HepG2 (cell line): ENCODE data around the gene COPE. TPM values are rescaled to one million over a fixed set of nuclear protein-coding genes. Genes with fewer than 3 reads are reported as not detected.

Source experiments
- ARNTL ChIP-seq: sonication (generic); formaldehyde crosslinking; IDR thresholded peaks from 2 replicates; pipeline ENCODE4 v1.4.0; 2020; ENCODE audit warnings: mild to moderate bottlenecking, missing genetic modification reagents
- FOXM1 ChIP-seq: sonication (generic); formaldehyde crosslinking; IDR thresholded peaks from 2 replicates; pipeline ENCODE4 v1.5.0; 2020; ENCODE audit warnings: missing genetic modification reagents
- HDAC2 ChIP-seq: sonication (generic); formaldehyde crosslinking; IDR thresholded peaks from 2 replicates; pipeline ENCODE4 v1.4.0; 2020; ENCODE audit warnings: missing genetic modification reagents
- HMG20A ChIP-seq: IDR thresholded peaks from 2 replicates; pipeline ENCODE4 v1.6.1; 2016; ENCODE audit warnings: borderline replicate concordance
- YEATS4 ChIP-seq: sonication (generic); formaldehyde crosslinking; IDR thresholded peaks from 2 replicates; pipeline ENCODE4 v1.4.0; 2020; ENCODE audit warnings: missing genetic modification reagents, borderline replicate concordance
- polyA plus RNA-seq, 8 experiments: library from polyadenylated mRNA; depleted of rRNA in 3 of 8; stranded (reverse) in 7 of 8; unstranded in 1 of 8; fragments of >200 nt; fragmentation: Illumina TruSeq in 4 of 8; extraction: Trizol in 4 of 8; gene quantifications; 2 replicates each; pipeline versions ENCODE4 v1.2.1 to v1.2.3, GENCODE V29; 2011 to 2016; ENCODE audit warnings: low read depth in 4 of 8, missing spikeins in 1 of 8, mixed read lengths in 1 of 8; ENCODE audit not compliant: insufficient read depth in 1 of 8
- total RNA-seq, 5 experiments: library from RNA; depleted of rRNA; stranded (reverse); fragments of >200 nt; fragmentation: Illumina TruSeq; extraction: Trizol; gene quantifications; 2 replicates each; pipeline ENCODE4 v1.2.3, GENCODE V29; 2016; ENCODE audit warnings: low read depth in 1 of 5
- TF ChIP-seq, protein P1 (sequence below): sonication (generic); formaldehyde crosslinking; IDR thresholded peaks from 2 replicates; pipeline ENCODE4 v1.4.0; 2020; ENCODE audit warnings: missing genetic modification reagents, borderline replicate concordance
- TF ChIP-seq, protein P2 (sequence below): sonication (generic); formaldehyde crosslinking; IDR thresholded peaks from 2 replicates; pipeline ENCODE4 v1.4.0; 2020; ENCODE audit warnings: missing genetic modification reagents, borderline replicate concordance
- TF ChIP-seq, protein P3 (sequence below), 2 experiments: sonication (generic) in 1 of 2; formaldehyde crosslinking in 1 of 2; IDR thresholded peaks; 2 replicates each; pipeline versions ENCODE4 v1.6.1 to v1.9.0; 2014 to 2022; ENCODE audit warnings: antibody characterized with exemption in 1 of 2, borderline replicate concordance in 1 of 2, inconsistent platforms in 1 of 2, low read depth in 1 of 2, missing genetic modification reagents in 1 of 2
- TF ChIP-seq, protein P4 (sequence below): sonication (generic); formaldehyde crosslinking; IDR thresholded peaks from 2 replicates; pipeline ENCODE4 v1.8.1; 2023; ENCODE audit warnings: mild to moderate bottlenecking, missing genetic modification reagents

Gene COPE
- total and polyA plus RNA-seq, 2 of the 13 experiments (the other 11 are each of a cell fraction or from before 2014, with no cell fraction given), result 189 to 205 TPM

DNA sequence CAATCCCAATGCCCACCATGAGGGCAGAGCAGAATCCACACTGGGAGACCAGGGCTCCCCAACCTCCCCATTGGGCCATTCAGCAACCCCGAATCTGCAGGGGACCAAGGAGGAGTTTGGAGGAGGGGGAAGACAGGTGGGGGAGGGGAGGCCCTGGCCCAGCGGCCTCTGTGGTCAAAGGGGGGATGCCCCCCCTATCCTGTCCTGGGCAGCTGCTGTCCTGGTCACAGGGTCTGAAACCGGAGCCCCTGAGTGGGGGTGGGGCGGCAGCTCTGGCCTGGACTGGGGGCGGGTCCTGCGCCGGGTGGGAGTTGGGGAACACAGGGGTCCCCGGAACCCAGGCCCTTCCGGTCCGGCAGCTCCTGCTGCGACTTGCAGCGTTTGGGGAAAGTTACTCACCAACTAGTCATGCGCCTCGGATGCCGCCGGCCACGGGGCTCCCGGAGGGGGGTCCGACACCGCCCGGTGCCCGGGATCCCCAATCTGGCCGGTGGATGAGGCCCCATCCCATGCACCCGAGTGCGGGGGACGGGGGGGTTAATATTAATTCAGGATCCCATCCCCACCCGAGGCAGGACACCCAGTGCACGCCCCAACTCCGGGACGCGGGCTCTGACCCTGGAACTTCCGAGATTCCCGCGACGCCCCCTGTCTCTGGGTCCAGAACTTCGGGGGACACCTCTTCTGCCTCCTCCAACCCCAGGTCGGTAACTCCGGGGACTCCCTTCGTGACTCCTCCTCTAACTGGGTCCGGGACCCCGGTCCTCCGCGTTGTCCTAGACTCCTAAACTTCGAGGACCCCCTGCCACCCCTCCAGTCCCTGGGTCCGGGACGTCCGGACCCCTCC, 21.0 kb upstream of the COPE start (continued):
- TF ChIP-seq, protein P1, sequence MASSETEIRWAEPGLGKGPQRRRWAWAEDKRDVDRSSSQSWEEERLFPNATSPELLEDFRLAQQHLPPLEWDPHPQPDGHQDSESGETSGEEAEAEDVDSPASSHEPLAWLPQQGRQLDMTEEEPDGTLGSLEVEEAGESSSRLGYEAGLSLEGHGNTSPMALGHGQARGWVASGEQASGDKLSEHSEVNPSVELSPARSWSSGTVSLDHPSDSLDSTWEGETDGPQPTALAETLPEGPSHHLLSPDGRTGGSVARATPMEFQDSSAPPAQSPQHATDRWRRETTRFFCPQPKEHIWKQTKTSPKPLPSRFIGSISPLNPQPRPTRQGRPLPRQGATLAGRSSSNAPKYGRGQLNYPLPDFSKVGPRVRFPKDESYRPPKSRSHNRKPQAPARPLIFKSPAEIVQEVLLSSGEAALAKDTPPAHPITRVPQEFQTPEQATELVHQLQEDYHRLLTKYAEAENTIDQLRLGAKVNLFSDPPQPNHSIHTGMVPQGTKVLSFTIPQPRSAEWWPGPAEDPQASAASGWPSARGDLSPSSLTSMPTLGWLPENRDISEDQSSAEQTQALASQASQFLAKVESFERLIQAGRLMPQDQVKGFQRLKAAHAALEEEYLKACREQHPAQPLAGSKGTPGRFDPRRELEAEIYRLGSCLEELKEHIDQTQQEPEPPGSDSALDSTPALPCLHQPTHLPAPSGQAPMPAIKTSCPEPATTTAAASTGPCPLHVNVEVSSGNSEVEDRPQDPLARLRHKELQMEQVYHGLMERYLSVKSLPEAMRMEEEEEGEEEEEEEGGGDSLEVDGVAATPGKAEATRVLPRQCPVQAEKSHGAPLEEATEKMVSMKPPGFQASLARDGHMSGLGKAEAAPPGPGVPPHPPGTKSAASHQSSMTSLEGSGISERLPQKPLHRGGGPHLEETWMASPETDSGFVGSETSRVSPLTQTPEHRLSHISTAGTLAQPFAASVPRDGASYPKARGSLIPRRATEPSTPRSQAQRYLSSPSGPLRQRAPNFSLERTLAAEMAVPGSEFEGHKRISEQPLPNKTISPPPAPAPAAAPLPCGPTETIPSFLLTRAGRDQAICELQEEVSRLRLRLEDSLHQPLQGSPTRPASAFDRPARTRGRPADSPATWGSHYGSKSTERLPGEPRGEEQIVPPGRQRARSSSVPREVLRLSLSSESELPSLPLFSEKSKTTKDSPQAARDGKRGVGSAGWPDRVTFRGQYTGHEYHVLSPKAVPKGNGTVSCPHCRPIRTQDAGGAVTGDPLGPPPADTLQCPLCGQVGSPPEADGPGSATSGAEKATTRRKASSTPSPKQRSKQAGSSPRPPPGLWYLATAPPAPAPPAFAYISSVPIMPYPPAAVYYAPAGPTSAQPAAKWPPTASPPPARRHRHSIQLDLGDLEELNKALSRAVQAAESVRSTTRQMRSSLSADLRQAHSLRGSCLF (CRISPR knock-in tag), result no peak
- TF ChIP-seq FOXM1 (CRISPR knock-in tag) (no peak), YEATS4 (no peak; the same call in 1 of the 2 replicates), HDAC2 (CRISPR knock-in tag) (no peak), HMG20A (CRISPR knock-in tag) (no peak), ARNTL (CRISPR knock-in tag) (no peak)
- TF ChIP-seq, protein P2, sequence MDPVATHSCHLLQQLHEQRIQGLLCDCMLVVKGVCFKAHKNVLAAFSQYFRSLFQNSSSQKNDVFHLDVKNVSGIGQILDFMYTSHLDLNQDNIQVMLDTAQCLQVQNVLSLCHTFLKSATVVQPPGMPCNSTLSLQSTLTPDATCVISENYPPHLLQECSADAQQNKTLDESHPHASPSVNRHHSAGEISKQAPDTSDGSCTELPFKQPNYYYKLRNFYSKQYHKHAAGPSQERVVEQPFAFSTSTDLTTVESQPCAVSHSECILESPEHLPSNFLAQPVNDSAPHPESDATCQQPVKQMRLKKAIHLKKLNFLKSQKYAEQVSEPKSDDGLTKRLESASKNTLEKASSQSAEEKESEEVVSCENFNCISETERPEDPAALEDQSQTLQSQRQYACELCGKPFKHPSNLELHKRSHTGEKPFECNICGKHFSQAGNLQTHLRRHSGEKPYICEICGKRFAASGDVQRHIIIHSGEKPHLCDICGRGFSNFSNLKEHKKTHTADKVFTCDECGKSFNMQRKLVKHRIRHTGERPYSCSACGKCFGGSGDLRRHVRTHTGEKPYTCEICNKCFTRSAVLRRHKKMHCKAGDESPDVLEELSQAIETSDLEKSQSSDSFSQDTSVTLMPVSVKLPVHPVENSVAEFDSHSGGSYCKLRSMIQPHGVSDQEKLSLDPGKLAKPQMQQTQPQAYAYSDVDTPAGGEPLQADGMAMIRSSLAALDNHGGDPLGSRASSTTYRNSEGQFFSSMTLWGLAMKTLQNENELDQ, result no peak
- TF ChIP-seq, protein P3, sequence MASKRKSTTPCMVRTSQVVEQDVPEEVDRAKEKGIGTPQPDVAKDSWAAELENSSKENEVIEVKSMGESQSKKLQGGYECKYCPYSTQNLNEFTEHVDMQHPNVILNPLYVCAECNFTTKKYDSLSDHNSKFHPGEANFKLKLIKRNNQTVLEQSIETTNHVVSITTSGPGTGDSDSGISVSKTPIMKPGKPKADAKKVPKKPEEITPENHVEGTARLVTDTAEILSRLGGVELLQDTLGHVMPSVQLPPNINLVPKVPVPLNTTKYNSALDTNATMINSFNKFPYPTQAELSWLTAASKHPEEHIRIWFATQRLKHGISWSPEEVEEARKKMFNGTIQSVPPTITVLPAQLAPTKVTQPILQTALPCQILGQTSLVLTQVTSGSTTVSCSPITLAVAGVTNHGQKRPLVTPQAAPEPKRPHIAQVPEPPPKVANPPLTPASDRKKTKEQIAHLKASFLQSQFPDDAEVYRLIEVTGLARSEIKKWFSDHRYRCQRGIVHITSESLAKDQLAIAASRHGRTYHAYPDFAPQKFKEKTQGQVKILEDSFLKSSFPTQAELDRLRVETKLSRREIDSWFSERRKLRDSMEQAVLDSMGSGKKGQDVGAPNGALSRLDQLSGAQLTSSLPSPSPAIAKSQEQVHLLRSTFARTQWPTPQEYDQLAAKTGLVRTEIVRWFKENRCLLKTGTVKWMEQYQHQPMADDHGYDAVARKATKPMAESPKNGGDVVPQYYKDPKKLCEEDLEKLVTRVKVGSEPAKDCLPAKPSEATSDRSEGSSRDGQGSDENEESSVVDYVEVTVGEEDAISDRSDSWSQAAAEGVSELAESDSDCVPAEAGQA (IDR thresholded peaks at IDR 0.05; ENCODE audit: low read depth), result no peak
- TF ChIP-seq, protein P3 (CRISPR knock-in tag; IDR thresholded peaks at IDR 0.05; ENCODE audit: borderline replicate concordance), result no peak
- TF ChIP-seq, protein P4, sequence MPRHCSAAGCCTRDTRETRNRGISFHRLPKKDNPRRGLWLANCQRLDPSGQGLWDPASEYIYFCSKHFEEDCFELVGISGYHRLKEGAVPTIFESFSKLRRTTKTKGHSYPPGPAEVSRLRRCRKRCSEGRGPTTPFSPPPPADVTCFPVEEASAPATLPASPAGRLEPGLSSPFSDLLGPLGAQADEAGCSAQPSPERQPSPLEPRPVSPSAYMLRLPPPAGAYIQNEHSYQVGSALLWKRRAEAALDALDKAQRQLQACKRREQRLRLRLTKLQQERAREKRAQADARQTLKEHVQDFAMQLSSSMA, result no peak
